ENCODE data around the gene ZNF709. TPM values are rescaled to one million over a fixed set of nuclear protein-coding genes. Genes with fewer than 3 reads are reported as not detected.
"Not testable (repeated sequence)": the region's sequence is repeated elsewhere in the genome, so short reads cannot be mapped to it uniquely, and the experiment has no call there.

The ZNF709 gene
- total RNA-seq, 1 donor from 2014 or later = 14.6 TPM

- DNase-seq (ENCODE audit: low spot score) = no peak
- H3K4me3 ChIP-seq = no peak overlapping the region
- peaks cover 67% of the 10 kb centered on the region for H3K36me3 Mint-ChIP-seq
- H4K20me1 ChIP-seq (ENCODE audit: low read depth) = no peaks in the 10 kb centered on the region
- TF ChIP-seq EZH2phosphoT487 (IDR thresholded peaks at IDR 0.05) (no peak), CTCF (IDR thresholded peaks at IDR 0.05) (no peak), EZH2 (IDR thresholded peaks at IDR 0.05) (no peak)
- H3K9ac ChIP-seq = no peak overlapping the region
- H3K9me3 Mint-ChIP-seq = peaks cover 66% of the 10 kb centered on the region
- no peaks in the 10 kb centered on the region for H3K27me3 ChIP-seq
- no peaks in the 10 kb centered on the region for H3K4me1 Mint-ChIP-seq
- H3K4me3 Mint-ChIP-seq = no peak overlapping the region
- H3K4me2 ChIP-seq = no peak overlapping the region
- H3K4me1 ChIP-seq = no peaks in the 10 kb centered on the region
- no peak overlapping the region for H2AFZ ChIP-seq (replicated peaks)
- H3K36me3 ChIP-seq = peaks cover 5% of the 10 kb centered on the region
- peaks cover 4% of the 10 kb centered on the region for H3K27me3 Mint-ChIP-seq (ENCODE audit: insufficient read depth, low read depth)
- H3K27ac ChIP-seq = no peak overlapping the region
- H3F3A ChIP-seq (ENCODE audit: low read depth) = no peaks in the 10 kb centered on the region
- H3K27ac Mint-ChIP-seq = no peak overlapping the region
- peaks cover 3% of the 10 kb centered on the region for H3K9me3 ChIP-seq (ENCODE audit: low read depth)
- no peaks in the 10 kb centered on the region for H3K79me2 ChIP-seq (ENCODE audit: low read depth)
Measured at GRCh38 chr19:12425888-12426274, 58.7 kb downstream of the ZNF709 start.

GRCh38 chr19:12425236-12425887 lies 59.3 kb downstream of the ZNF709 start:
- Histone ChIP-seq H3K4me2 (no peak overlapping the region), H2AFZ (replicated peaks) (no peak overlapping the region), H4K20me1 (ENCODE audit: low read depth) (no peaks in the 10 kb centered on the region), H3K4me1 (no peaks in the 10 kb centered on the region), H3K79me2 (ENCODE audit: low read depth) (no peaks in the 10 kb centered on the region), H3K4me3 (no peak overlapping the region), H3K27ac (no peak overlapping the region), H3K9ac (no peak overlapping the region), H3K36me3 (peaks cover under 1% of the 10 kb centered on the region), H3F3A (ENCODE audit: low read depth) (no peaks in the 10 kb centered on the region), H3K27me3 (no peaks in the 10 kb centered on the region), H3K9me3 (ENCODE audit: low read depth) (peaks cover under 1% of the 10 kb centered on the region)
- peaks cover 65% of the 10 kb centered on the region for H3K36me3 Mint-ChIP-seq
- TF ChIP-seq CTCF (IDR thresholded peaks at IDR 0.05) = no peak
- no peak for TF ChIP-seq EZH2phosphoT487 (IDR thresholded peaks at IDR 0.05)
- TF ChIP-seq EZH2 (IDR thresholded peaks at IDR 0.05) = no peak
- H3K4me1 Mint-ChIP-seq = no peaks in the 10 kb centered on the region
- no peak overlapping the region for H3K27ac Mint-ChIP-seq
- H3K4me3 Mint-ChIP-seq = no peak overlapping the region
- H3K27me3 Mint-ChIP-seq (ENCODE audit: insufficient read depth, low read depth) = peaks cover 4% of the 10 kb centered on the region
- no peak for DNase-seq (ENCODE audit: low spot score)
- H3K9me3 Mint-ChIP-seq = peaks cover 64% of the 10 kb centered on the region

GRCh38 chr19:12417273-12417672 lies 67.3 kb downstream of the ZNF709 start:
- H3K4me3 Mint-ChIP-seq; H3K27me3 ChIP-seq; H3K4me1 Mint-ChIP-seq; H2AFZ ChIP-seq (replicated peaks); H4K20me1 ChIP-seq (ENCODE audit: low read depth); H3K79me2 ChIP-seq (ENCODE audit: low read depth); H3K36me3 ChIP-seq; H3K9ac ChIP-seq; H3F3A ChIP-seq (ENCODE audit: low read depth); H3K4me3 ChIP-seq; DNase-seq (ENCODE audit: low spot score); H3K4me1 ChIP-seq; H3K27me3 Mint-ChIP-seq (ENCODE audit: insufficient read depth, low read depth); H3K4me2 ChIP-seq; H3K9me3 ChIP-seq (ENCODE audit: low read depth); H3K27ac ChIP-seq; H3K27ac Mint-ChIP-seq: not testable (repeated sequence)
- Mint-ChIP-seq H3K36me3 (peaks cover 54% of the 10 kb centered on the region), H3K9me3 (peaks cover 53% of the 10 kb centered on the region)

- H3K27ac ChIP-seq = no peak overlapping the region
- no peaks in the 10 kb centered on the region for H3F3A ChIP-seq (ENCODE audit: low read depth)
- no peaks in the 10 kb centered on the region for H3K4me1 ChIP-seq
- TF ChIP-seq CTCF (IDR thresholded peaks at IDR 0.05) (no peak), EZH2 (IDR thresholded peaks at IDR 0.05) (no peak), EZH2phosphoT487 (IDR thresholded peaks at IDR 0.05) (no peak)
- no peaks in the 10 kb centered on the region for H3K79me2 ChIP-seq (ENCODE audit: low read depth)
- DNase-seq (ENCODE audit: low spot score) = no peak
- Mint-ChIP-seq H3K36me3 (peaks cover 23% of the 10 kb centered on the region), H3K4me1 (no peaks in the 10 kb centered on the region), H3K9me3 (peaks cover 34% of the 10 kb centered on the region), H3K27ac (no peak overlapping the region), H3K27me3 (ENCODE audit: insufficient read depth, low read depth) (peaks cover 4% of the 10 kb centered on the region), H3K4me3 (no peak overlapping the region)
- no peak overlapping the region for H3K4me3 ChIP-seq
- H4K20me1 ChIP-seq (ENCODE audit: low read depth) = no peaks in the 10 kb centered on the region
- no peaks in the 10 kb centered on the region for H3K36me3 ChIP-seq
- H3K9ac ChIP-seq = no peak overlapping the region
- H2AFZ ChIP-seq (replicated peaks) = no peak overlapping the region
- no peaks in the 10 kb centered on the region for H3K9me3 ChIP-seq (ENCODE audit: low read depth)
- no peaks in the 10 kb centered on the region for H3K27me3 ChIP-seq
- no peak overlapping the region for H3K4me2 ChIP-seq
Measured at GRCh38 chr19:12411893-12412292, 72.7 kb downstream of the ZNF709 start.
